K562 (cell line): ENCODE measurements around the gene FRMD1. TPM values are rescaled to one million over a fixed set of nuclear protein-coding genes. Genes with fewer than 3 reads are reported as not detected.

Source experiments
- CREB1 ChIP-seq, 2 experiments: sonication (generic) in 1 of 2; formaldehyde crosslinking in 1 of 2; IDR thresholded peaks; 2 replicates each; pipeline versions ENCODE4 v1.6.1 to v1.8.0; 2012 to 2022; ENCODE audit warnings: inconsistent platforms in 1 of 2, mild to moderate bottlenecking in 1 of 2, missing genetic modification reagents in 1 of 2, moderate library complexity in 1 of 2
- MTA1 ChIP-seq: fragments of 450-650 bp; IDR thresholded peaks from 2 replicates; pipeline ENCODE4 v1.6.1; 2017; ENCODE audit warnings: borderline replicate concordance
- NCOA2 ChIP-seq, 2 experiments: fragments of 450-650 bp; IDR thresholded peaks; 2 replicates each; pipeline ENCODE4 v1.6.1; 2018; ENCODE audit warnings: mild to moderate bottlenecking in 2 of 2, moderate library complexity in 1 of 2; ENCODE audit not compliant: partially characterized antibody in 2 of 2
- RERE ChIP-seq: sonication (generic); formaldehyde crosslinking; IDR thresholded peaks from 2 replicates; pipeline ENCODE4 v1.8.0; 2023; ENCODE audit warnings: missing genetic modification reagents, mild to moderate bottlenecking, borderline replicate concordance
- SMAD2 ChIP-seq: fragments of 150-350 bp; IDR thresholded peaks from 2 replicates; pipeline ENCODE4 v1.6.1; 2014; ENCODE audit warnings: low read depth, mild to moderate bottlenecking, low read length
- polyA plus RNA-seq, 8 experiments: library from polyadenylated mRNA; depleted of rRNA in 4 of 8; stranded (reverse) in 5 of 8; unstranded in 3 of 8; fragments of >200 nt; fragmentation: Nextera tagmentation in 2 of 8; fragmentation: Illumina TruSeq in 1 of 8; extraction: Ambion mirVana in 2 of 8; extraction: Trizol in 1 of 8; gene quantifications; 2 replicates each; pipeline versions ENCODE4 v1.2.1 to v1.2.3, GENCODE V29; 2011 to 2014; ENCODE audit warnings: inconsistent platforms in 1 of 8, missing spikeins in 1 of 8
- total RNA-seq, 7 experiments: library from RNA; depleted of rRNA in 6 of 7; stranded (reverse); fragments of >200 nt in 6 of 7; fragmentation: Illumina TruSeq in 2 of 7; extraction: Trizol in 2 of 7; gene quantifications; 2 replicates each; pipeline versions ENCODE4 v1.2.1 to v1.2.3, GENCODE V29; 2011 to 2021; ENCODE audit warnings: low replicate concordance in 1 of 7

The FRMD1 gene
- total and polyA plus RNA-seq, 9 of the 15 experiments (the other 6 are each of a cell fraction or from before 2014, with no cell fraction given), result 0.01 to 0.04 (median 0.01) TPM; not detected in 6

- TF ChIP-seq RERE (CRISPR knock-in tag) (no peak), MTA1 (no peak), CREB1 (IDR thresholded peaks at IDR 0.05) (no peak), CREB1 (CRISPR knock-in tag; IDR thresholded peaks at IDR 0.05) (no peak), SMAD2 (no peak), NCOA2 (IDR thresholded peaks at IDR 0.05; ENCODE audit: partially characterized antibody in 2 of 2) (no peak)
Measured at GRCh38 chr6:168090706-168091105, 11.7 kb upstream of the FRMD1 start (continued).
